Limb (tissue), 2 donors: ENCODE measurements around the gene SPDYE4.
A peak's percentile ranks its signal among the peaks of the same experiment; 100 is the strongest.

Experiments used
- DNase-seq, 2 donors: peaks; one replicate each; pipeline ENCODE4 v3.0.0-alpha.2; 2016; ENCODE audit errors: extremely low spot score in 2 of 2

SPDYE4 gene

DNA sequence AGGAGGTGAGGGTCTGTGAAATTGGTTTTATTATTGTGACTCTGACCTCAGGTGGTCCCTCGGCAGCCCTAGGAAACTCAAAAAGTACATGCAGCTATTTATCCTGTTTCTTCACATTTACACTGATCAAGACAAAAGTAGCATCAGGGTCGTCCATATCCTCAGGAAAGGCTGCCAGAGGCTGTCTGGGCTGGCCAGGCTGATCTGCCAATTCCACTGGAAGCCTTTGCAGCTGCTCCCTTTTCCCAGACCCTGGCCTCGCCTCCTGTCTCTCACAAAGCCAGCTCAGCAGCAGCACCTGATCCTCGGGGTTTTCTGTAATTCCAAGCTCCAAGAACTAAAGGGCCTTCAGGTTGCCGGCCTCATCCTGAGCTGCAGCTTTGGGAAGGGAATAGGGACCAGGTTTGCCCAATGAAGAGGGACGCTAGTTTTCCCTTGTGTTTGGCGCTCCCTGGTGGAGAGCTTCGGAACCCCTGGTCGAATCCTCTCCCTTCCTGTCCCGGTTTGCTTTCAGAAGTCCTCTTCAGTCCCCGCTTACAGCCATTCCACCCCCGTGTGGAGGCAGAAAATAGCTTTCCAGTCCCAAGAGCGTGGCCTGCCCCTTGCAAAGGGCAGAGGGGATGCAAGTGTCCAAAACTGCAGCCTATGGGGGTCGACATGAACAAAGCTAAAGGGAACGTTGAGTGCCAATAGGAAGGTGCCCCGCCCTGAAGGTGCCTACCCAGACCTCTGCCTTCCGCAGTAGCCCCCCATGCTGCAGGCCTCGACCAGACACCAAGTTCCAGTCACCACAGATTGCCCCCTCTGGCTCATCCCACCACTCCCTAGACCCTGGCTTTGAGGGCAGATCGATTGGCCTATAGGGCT lies 27.4 kb upstream of the SPDYE4 start:
- DNase-seq = peak; percentile 61 to 90

DNA sequence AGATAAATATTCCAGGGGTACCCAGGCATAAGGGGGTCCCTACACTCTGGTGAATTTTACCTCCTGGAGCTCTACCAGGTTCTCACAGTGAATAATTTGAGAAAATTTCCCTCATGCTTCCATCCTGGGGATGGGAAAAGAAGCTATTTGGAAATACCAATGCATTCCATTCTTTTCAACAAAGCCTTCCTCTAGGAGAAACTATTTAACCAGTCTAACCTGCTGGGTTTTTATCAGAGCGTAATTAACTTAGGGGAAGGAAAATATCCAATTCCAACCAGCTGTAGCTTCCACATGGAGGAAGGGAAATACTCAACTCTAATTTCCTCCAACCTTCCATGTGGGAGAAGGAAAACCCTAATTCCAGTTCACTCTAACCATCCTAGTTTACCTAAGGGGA lies 23.8 kb upstream of the SPDYE4 start:
- no peak for DNase-seq

DNA sequence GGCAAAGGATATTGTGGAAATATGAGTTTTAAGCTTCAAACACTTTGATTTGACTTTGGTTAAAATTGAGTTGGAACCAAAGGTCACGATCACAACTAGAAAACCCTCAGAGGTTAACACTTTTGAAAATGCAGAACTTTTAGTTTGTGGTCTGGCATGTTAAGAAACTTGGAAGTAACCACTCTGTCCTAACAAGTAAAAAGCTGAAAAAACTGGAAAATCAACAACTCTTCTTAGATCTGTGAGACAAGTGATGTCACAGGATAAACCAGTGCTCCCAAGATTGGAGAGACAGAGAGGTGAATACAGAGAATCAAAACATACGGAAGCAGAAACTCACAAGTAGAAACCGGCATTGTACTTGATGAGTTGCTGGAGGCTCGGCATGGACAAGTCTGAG lies 23.4 kb upstream of the SPDYE4 start:
- no peak for DNase-seq

DNA sequence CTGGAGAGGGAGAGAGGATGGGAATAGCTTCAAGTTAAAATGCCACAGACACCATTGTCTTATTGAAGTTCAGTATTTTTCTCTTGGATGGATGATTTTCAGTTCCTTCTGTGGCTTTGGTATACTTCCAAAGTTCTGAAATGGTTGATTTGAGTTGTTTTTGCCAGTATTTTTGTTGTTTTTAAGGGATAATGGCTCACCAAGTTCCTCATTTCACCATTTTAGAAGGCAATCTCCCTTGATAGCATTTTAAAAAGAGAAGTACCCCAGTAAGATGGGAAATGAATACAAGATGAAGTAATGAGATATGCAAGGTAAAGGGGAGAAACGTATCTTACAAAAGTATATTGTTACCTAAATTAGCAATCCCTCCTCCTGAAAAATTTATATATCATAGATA lies 18.5 kb upstream of the SPDYE4 start:
- no peak for DNase-seq

DNA sequence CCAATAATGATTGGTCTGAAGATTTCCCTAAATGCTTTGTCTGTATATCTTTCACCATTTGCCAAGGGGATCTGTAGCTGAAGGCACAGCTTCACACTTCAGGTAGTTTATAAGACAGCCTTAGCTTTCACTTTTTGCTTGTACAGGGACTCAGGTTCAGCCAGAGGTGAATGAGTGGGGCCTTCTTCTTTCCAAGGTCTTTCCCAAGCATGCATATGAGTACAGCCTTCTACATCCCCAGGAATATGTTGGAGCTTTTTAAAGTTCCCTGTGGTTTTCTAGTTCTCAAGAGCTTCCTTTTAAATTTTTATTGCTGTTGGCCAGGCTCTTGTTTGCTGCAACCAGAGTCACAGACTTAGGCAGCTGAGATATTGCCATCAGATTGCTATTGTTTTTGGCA lies 17.9 kb upstream of the SPDYE4 start:
- peak in 1 of 2 donors; percentile 10 for DNase-seq

DNA sequence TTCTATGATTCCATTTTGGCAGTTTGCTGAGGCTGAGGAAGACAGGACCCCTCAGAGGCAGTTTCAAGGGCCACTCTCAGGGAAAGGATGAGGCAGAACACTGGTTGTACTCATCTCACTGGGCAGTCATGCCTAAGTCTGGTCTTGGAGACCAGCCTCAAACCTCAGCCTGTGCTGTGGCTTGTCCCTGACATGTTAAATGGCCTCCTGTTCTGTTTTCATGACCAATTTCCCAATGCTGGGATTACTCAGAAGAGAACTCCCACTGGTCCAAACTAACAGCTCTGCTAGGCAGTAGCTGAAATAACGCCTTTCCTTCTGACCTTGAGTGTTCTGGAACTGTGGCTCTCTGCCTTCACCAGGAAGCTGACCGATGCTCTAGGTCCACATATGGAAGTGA lies 8.4 kb upstream of the SPDYE4 start:
- DNase-seq = no peak

DNA sequence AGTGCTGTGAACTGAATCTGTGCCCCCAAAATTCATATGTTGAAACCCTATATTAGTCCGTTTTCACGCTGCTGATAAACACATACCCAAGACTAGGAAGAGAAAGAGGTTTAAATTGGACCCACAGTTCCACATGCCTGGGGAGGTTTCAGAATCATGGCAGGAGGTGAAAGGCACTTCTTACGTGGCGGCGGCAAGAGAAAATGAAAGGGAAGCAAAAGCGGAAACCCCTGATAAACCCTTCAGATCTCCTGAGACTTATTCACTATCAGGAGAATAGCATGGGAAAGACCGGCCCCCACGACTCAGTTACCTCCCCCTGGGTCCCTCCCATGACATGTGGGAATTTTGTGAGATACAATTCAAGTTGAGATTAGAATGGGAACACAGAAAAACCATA lies 3.7 kb upstream of the SPDYE4 start:
- no peak for DNase-seq

DNA sequence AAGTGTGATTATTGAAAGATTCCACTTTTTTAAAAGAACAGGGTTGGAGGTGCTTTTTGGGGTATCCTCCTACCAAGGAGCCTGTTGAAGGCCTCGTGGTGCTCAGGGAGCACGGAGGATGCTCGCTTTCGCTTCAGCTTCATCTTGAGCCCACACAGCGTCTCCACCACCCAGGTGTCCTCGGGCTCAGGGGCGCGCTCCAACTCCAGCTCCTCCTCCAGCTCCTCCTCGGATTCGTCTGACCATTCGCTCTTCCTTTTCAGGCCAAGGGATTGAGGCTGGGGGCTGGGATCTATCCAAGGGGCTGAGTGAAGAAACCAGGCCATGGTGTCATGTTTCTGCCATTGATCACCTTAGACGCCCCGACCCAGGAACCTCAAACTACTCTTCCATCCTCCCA lies 1.2 kb downstream of the SPDYE4 start:
- no peak for DNase-seq

- no peak for DNase-seq
Measured at GRCh38 chr17:8755590-8756255, 2.6 kb downstream of the SPDYE4 start.

DNA sequence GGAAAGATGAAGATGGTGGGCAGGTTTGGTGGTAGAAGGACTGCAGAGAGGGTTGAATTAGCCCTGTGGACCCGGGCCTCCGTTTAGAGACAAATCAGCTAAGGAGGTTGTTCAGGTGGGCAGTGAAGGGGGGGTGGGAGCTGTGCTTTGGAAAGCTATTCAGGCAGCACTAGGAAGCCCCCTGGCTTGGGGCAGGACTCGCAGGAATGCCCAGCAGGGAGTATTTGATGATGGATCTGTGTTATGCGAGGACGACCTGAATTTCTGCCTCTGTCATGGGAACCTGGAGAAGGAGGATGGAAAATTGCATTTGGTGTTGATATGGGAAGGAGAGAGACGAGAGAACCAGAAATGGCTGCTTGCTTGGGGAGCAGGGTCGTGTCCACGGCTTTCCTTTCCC lies 3.5 kb downstream of the SPDYE4 start:
- DNase-seq = no peak

- no peak for DNase-seq
Measured at GRCh38 chr17:8753976-8754440, 4.3 kb downstream of the SPDYE4 start.

GRCh38 chr17:8753136-8753975 lies 5.0 kb downstream of the SPDYE4 start:
- DNase-seq = no peak

DNA sequence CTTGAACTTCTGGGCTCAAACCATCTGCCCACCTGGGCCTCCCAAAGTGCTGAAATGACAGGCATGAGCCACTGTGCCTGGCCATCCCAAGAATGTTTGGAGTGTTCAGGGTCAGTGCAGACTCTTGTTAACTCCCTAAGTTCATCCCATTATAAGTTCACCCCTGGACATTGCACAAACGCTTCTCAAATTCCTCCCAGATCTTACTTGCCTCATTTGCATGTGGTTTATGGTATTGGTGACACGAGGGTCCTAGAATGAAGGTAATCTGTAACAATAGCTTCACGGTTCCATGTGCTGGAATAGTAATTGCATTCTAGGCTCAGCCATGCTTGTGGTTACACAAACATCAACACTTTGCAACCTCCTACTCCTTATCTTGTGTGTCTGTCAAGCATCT lies 8.7 kb downstream of the SPDYE4 start:
- no peak for DNase-seq

DNA sequence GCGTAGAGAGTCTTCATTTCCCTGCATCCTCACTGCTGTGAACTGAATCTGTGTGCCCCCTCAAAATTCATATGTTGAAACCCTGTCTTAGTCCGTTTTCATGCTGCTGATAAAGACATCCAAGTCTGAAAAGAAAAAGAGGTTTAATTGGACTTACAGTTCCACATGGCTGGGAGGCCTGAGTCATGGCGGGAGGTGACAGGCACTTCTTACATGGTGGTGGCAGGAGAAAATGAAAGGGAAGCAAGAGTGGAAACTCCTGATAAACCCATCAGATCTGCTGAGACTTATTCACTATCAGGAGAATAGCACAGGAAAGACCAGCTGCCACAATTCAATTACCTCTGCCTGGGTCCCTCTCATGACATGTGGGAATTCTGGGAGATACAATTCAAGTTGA lies 10.6 kb downstream of the SPDYE4 start:
- DNase-seq = no peak

DNA sequence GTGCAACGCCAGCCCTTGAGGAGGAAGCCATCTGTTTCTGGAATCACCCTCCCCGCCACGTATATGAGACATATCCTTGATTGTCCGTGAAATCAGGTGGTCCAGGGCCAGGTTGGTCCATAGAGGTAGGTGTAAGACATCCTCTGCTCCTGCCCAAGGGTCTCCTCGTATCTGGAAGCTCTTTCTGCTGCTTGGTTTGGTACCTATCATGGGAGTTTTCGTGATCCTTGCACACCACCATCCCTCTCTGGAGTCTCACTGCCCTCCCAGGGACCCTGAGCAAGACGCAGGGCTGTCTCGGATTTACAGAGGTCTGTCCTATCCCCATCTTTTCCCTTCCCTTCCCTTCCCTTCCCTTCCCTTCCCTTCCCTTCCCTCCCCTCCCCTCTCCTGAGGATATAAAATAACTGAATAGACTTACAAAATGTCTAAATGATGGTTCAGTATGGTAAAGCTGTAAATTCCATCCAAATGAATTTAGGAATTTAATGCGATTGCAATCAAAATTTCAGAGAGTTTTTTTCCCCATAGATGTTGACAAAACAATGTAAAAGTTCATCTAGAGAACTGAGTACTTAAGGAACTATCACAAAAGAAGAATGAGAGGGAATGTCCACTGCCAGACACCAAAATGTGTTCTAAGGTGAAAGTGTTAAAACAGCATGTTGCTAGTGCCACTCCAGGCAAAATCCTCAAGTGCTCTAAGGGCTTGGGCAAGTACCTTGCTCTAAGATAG lies 11.7 kb downstream of the SPDYE4 start:
- DNase-seq = no peak

DNA sequence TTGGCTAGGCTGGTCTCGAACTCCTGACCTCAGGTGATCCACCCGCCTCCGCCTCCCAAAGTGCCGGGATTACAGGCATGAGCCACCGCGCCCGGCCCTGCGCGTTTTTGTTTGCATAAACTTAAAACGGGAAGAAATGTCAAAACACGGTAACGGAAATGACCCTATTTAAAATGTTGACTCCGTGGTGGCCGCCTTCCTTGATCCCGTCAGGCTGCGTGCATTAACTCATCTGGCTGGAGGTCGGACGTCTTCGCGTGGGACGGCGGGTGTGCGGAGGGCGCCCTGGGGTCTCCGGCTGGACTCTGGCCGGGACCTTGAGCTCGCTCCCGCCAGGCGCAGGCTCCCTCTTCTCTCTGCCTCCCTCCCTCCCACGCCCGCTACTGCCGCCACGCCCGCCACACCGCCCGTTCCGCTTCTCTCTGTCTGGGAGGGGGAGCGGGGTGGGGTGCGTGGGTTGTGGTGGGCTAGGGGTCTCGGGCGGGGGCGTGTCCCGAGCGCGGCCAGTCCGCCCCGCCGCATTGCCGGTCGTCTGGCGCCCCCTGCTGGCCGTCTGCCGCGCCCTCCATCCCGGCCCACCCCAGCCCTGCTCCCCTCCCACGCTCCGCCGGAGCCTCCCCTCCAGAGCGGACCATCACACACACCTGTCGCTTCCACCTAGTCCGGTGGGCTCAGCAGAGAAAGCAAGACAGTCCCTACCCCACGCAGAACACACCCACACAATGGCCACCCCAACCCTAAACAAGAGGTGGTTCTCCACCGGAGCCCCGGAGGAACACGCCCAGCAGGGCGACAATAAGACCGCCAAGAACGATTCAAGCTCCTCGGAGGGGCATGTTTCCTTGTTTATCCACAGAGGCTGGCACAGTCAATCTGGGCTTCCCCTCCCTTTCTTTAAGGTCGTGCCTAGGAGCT lies 12.5 kb downstream of the SPDYE4 start:
- DNase-seq = peak; percentile 71 to 93

- no peak for DNase-seq
Measured at GRCh38 chr17:8744086-8744785, 14.1 kb downstream of the SPDYE4 start.

DNA sequence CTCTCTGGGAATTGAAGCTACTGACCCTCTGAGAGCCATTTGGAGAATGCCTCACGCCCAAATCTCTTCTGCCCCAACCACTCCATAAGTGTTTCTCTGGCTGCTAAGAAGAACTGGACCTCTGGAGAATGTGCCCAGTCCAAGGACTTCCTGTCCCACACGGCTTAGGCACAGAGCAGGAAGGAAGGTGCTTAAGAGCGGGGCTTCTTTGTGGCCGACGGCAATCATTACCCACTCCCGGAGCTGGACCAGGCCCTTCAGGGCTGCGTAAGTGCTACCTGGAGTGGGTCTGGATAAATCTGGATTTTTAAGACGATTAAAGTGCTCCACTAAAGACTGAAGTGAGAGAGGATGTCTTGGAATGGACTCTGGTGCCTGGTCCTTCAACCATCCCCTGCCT lies 15.5 kb downstream of the SPDYE4 start:
- DNase-seq = no peak

GRCh38 chr17:8742274-8742673 lies 16.1 kb downstream of the SPDYE4 start:
- no peak for DNase-seq

DNA sequence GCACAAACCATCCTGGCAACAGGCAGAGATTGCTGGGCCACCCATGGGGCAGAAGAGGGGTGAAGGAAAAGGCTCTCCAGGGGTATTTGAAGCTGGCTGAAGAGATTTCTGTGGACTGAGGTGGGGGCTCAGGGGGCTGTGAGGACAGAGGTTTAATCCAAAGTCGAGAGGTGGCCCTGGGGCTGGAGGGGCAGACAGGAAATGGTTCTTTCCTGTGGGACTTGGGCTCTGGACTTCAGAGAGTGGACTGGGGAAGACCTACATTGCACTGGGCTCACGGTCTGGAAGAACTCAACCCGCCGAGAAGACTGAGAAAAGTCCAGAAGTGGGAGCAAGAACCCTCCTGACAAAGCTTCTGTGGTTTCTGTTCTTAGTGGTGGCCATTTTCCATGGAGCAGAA lies 16.6 kb downstream of the SPDYE4 start:
- DNase-seq = no peak
